Spleen (tissue), 7 donors: ENCODE data around the gene SAMD8.

Source experiments
- CTCF ChIP-seq, 11 experiments: fragments of 200-600 bp in 7 of 11; fragments of 450-650 bp in 4 of 11; sonication (generic) in 4 of 11; IDR thresholded peaks in 8 of 11; conservative IDR thresholded peaks in 3 of 11; 1 replicate in 7 of 11; 2 replicates in 4 of 11; pipeline versions ENCODE4 v1.4.0 to v1.8.0; 2016 to 2021; ENCODE audit warnings: antibody characterized with exemption in 11 of 11, inconsistent platforms in 4 of 11, mild to moderate bottlenecking in 1 of 11
- POLR2A ChIP-seq, 3 donors: fragments of 450-650 bp; IDR thresholded peaks; one replicate each; pipeline ENCODE4 v1.5.1; 2017; ENCODE audit warnings: antibody characterized with exemption in 3 of 3, mild to moderate bottlenecking in 1 of 3
- POLR2AphosphoS5 ChIP-seq, 3 donors: sonication (generic); formaldehyde crosslinking; IDR thresholded peaks; one replicate each; pipeline ENCODE4 v1.5.1; 2017; ENCODE audit warnings: antibody characterized with exemption in 3 of 3
- donor health status: DM: no; HTN: no; CAD: no; lungs with moderate emphysema.
- donor health status: DM: no; HTN: no; CAD: no.
- donor health status: DM: no; HTN: no; CAD: no.

- TF ChIP-seq CTCF (IDR thresholded peaks at IDR 0.05 in 8 of 11, conservative IDR thresholded peaks at IDR 0.05 in 3 of 11): no peak
- TF ChIP-seq POLR2A (IDR thresholded peaks at IDR 0.05): no peak
- TF ChIP-seq POLR2AphosphoS5 (IDR thresholded peaks at IDR 0.05): no peak
Observed at GRCh38 chr10:75115137-75115536, 3.7 kb downstream of the SAMD8 start.
